NCI-H2107 treated with DMSO at 0.1 percent for 48 hours (cell line): ENCODE measurements around the gene LHX3.
"Not testable (repeated sequence)": the region's sequence is repeated elsewhere in the genome, so short reads cannot be mapped to it uniquely, and the experiment has no call there.

Source experiments
- DNase-seq: peaks from one replicate; lab custom pipeline; 2025; ENCODE audit not compliant: unreplicated experiment; lab: John Stamatoyannopoulos, UW

The LHX3 gene

DNA sequence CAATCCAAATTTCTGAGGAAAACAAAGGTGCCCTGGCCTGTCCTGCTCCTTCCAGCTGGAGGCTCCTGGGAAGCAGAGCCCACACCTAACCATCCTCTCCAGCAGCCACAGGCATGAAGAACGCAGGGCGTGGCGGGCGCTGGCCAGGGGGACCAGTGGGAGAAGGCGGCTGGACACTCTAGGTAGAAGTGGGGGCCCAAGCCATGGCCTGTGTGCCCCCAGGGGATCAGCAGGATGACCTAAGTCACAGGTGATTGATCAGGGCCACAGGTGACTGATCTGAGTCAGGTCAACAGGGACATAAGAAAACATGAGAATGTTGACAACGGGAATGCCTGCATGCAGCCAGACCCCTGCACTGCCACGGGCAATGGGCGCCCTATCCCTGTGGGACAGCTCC is 37.3 kb upstream of the LHX3 start:
- DNase-seq, result no peak

DNA sequence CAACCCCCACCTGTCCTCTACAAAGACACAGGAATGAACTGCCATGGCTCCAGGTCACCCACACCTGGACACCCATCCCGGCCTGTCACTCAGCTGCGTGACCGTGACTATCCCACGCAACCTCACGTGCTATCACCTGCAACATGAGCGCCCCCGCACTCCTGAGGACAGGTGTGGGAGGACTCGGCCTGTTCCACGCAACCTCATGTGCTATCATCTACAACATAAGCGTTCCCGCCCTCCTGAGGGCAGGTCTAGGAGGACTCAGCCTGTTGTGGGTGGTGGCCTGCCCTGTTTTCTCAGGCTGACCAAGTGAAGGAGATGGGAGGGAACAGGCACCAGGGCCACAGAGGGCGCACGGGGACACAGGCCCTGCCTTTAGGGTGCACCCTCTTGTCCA is 36.6 kb upstream of the LHX3 start:
- no peak for DNase-seq

DNA sequence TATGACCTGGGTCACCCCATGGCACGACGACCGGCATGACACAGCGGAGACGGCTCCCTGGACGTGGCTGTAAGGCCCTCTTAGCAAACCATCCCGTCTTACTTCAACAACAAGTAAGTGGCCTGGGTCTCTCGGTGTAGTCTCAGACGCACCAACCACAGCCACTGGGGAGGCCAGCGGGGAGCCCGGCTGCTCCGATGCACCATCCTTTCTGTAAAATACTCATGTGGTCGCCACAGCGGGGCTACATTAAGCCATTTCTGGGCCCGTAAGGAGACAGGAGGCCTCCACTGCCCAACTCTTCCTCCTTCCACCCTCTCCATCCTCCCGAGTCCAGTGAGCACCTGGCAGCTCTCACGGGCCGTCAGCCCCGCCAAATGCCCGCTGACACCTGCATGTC is 36.0 kb upstream of the LHX3 start:
- DNase-seq, result no peak

DNA sequence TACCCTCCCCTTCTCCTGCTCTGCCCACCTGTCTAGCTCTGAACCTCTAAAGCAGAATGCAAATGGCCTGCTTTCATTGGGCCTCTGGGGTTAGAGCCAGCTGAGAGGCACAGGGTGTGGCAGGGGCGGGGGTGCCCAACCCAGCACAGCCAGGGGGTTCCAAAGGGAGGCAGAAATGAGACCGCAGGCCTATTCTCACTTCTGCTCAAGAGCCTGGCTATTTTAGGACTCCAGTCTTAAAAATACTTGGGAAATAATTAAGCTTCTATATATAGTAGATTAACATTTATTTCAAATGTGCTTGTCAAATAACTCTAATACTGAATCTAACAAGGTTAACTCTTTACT is 35.0 kb upstream of the LHX3 start:
- no peak for DNase-seq

DNA sequence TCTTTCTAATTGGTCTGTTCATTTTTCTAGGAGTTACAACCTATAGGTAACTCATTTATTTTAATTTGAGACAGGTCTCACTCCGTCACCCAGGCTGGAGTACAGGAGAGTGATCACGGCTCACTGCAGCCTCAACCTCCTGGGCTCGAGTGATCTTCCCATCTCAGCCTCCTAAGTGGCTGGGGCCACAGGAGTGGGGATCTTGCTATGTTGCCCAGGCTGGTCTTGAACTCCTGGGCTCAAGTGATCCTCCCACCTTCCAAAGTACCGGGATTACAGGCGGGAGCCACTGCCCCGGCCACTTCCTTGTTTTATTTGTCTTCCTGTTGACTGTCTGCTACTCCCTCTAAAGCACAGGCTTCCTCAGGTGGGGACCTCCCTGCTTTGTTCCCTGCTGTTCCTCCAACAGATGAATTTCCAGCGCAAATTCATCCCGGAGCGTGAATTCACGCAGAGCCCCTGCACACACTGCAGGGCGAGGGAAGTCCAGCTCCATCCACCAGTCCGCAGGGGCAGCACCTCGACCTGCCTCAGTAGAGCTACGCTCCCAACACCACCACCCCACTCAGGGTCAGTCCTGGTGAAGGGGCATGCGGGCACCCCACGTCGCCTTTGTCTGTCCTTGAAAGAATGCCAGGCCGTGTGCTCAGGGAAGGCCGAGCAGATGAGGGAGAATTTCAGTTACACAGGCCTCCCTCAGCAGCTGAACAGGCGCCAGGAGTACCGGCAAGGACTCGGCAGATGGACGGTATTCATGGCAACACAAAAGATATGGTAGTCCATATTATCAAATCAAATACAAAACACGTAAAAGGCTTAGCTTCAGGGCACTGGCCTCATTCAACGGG is 34.4 kb upstream of the LHX3 start:
- DNase-seq, result peak; percentile 95

DNA sequence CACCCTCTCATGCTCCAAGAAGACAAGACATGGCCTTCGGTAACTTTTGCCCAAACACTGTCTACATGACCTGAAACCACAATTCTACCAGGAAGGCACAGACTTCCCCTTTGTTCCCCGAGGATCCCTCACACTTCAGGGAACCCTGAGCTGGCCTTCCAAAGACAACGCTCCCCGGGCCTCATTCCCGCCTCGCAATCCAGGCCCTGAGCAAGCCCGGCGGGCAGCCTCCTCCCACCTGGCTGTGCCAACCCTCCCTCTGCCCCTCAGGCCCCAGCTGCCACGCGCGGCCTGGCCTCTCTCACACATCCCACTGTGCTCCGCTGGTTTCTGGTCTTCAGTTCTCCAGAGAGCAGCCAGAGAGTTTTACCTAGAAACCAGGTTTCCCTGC is 33.4 kb upstream of the LHX3 start:
- DNase-seq, result peak; percentile 50

DNA sequence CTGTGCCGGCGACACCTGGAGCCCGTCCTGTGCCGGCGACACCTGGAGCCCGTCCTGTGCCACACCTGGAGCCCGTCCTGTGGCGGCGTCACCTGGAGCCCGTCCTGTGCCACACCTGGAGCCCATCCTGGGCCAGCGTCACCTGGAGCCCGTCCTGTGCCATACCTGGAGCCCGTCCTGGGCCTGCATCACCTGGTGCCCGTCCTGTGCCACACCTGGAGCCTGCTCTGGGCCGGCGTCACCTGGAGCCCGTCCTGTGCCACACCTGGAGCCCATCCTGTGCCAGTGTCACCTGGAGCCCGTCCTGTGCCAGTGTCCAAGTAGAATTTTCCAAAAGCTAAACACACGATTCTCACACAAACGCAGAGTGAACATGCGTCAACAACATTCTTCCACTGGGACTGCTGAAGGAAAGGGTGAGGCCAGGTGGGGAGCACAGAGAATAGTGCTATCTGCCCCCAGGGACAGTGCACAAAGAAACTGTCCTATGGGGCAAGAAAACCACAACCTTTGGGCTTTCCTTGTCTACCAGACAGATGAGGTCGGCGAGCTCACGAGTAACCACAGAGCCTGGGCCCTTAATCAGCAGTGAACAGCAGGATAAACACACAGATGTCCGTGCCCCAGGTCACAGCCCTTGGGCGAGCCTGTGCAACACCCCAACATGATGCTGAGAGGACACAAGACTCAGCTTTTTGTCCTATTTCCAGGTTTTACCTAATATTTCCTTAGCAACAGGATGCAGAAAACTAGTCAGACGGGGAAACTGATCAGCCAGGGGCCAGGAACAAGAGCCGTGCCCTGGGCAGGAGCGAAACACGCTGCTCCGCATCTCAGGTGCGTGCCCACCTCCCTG is 32.8 kb upstream of the LHX3 start:
- no peak for DNase-seq

DNA sequence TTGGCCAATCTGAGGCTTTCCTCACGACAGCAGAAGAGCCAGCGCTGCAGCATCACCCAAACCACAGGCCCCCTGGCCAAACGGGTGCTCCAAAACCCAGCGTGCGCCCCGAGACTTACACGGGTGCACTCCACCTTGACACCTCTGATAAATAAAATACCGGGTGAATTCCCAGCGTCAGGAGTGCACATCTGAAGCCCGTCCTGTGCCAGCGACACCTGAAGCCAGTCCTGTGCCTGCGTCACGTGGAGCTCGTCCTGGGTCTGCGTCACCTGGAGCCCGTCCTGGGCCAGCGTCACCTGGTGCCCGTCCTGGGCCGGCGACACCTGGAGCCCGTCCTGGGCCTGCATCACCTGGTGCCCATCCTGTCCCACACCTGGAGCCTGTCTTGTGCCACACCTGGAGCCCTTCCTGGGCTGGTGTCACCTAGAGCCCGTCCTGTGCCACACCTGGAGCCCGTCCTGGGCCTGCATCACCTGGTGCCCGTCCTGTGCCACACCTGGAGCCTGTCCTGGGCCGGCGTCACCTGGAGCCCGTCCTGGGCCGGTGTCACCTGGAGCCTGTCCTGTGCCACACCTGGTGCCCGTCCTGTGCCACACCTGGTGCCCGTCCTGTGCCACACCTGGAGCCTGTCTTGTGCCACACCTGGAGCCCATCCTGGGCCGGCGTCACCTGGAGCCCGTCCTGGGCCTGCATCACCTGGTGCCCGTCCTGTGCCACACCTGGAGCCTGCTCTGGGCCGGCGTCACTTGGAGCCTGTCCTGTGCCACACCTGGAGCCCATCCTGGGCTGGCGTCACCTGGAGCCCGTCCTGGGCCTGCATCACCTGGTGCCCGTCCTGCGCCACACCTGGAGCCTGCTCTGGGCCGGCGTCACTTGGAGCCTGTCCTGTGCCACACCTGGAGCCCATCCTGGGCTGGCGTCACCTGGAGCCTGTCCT is 31.8 kb upstream of the LHX3 start:
- DNase-seq, result not testable (repeated sequence)

DNA sequence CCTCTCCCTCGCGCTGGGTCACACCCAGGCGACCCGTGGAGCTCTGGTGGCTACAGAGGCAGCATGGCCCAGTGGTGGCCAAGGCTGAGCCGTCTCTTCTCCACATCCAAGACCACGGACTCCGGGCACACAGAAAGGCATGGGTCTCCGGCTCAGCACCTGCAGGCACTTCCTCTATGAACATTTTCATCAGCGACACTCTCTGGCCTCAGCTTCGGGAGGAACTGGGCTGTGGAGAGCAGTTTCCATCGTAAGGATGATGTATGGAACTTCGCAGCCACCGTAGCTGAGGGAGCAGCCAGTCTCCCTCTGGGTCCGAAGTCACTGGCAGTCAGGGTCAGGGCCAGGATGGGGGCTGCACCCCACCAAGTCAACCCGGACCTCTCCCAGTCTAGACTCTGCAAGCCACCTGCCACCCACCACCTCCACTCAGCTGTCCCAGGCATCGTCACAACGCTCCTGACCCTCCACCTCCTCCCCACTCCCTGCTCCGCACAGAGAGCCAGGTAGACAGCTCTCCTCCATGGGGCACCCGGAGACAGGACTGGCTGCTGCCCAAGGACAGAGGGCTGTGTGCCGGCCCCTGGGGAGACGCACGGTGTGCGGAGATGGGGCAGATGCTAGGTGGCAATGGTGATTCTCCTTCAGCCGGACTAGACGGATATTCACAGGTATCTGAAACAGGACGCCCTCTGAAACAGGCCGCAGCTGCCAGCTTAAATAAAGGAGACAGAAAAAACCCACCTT is 31.0 kb upstream of the LHX3 start:
- no peak for DNase-seq

DNA sequence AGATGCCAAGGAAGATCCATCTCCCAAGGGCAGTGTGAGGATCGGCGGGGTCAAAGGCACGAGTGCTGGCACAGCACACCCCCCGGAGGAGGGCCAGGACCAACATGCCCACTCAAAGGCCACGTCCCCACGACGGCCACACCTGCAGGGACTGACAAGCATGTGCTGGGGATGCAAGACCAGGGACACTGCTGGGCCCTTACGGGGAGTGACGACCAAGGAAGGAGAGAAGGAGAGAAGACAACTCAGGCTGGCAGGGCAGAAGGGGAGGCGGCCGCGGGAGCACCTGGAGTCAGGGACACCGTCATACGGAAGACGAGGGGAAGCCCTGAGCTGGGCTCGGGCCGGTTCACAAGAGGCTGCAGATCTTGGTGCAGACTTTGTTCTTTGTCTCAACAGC is 30.2 kb upstream of the LHX3 start:
- no peak for DNase-seq

DNA sequence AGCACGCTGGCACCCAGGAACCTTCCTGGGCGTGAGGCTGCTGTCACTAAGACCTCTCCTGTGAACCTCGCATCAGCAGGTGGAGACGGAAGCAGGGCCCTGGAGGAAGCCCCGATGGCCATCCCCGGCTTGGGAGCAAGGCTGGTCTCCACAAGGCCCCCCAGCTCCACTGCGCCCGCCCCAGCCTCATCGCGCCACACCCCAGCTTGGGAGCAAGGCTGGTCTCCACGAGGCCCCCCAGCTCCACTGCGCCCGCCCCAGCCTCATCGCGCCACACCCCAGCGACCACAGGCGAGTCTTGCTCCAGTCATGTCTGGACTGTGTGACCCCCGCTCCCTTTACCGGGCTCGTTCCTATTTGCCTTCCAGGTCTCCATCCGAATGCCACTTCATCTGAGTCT is 29.7 kb upstream of the LHX3 start:
- no peak for DNase-seq

DNA sequence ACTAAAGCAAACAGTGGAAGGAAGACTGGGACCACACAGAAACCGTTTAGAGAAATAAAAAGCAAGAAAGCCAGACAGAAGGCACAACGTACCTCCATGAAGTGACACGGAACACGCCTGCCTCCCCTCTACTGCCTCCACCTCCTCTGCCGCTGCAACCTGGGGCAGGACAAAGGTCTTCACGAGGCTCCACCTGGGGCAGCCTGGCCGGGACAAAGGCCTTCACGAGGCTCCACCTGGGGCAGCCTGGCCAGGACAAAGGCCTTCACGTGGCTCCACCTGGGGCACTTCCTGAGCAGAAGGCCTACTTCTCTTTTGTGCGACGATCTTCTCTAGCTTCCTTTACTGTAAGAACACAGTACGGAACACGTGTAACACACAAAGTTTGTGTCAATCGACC is 28.9 kb upstream of the LHX3 start:
- DNase-seq, result no peak

DNA sequence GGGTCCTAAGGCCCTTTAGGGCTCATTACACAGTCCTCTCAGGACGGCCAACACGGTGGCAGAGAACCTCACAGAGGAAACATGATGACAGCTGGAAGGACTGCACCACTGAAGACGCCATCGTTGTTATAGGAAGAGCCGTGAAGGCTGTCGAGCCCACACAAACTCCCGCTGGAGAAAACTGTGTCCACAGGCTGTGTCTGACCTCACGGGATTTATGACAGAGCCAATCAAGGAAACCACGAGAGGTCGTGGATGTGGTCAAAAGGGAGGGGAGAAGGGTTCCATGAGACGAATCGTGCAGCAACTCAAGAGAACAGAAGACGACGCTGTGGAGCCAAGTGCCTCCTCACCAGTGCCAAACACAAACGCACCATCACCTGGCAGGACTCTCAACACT is 28.5 kb upstream of the LHX3 start:
- no peak for DNase-seq

DNA sequence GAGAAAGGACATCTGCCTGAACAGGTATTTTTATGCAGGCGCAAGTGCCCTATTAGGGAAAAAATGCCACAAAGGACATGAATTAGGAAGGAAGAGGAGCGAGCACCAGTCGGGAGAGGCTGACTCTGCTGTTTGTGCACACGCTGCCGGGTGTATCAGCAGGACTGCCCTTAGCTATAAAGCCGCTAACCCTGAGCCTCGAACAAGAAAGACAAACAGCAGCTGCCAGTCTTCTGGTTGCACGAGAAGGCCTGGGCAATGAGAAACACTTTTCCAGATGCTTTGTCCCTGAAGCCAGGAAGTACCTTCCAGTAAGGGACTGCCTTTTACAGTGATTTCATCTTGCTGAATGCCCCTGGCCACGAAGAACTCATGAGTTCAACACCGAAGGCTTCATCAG is 28.0 kb upstream of the LHX3 start:
- no peak for DNase-seq

DNA sequence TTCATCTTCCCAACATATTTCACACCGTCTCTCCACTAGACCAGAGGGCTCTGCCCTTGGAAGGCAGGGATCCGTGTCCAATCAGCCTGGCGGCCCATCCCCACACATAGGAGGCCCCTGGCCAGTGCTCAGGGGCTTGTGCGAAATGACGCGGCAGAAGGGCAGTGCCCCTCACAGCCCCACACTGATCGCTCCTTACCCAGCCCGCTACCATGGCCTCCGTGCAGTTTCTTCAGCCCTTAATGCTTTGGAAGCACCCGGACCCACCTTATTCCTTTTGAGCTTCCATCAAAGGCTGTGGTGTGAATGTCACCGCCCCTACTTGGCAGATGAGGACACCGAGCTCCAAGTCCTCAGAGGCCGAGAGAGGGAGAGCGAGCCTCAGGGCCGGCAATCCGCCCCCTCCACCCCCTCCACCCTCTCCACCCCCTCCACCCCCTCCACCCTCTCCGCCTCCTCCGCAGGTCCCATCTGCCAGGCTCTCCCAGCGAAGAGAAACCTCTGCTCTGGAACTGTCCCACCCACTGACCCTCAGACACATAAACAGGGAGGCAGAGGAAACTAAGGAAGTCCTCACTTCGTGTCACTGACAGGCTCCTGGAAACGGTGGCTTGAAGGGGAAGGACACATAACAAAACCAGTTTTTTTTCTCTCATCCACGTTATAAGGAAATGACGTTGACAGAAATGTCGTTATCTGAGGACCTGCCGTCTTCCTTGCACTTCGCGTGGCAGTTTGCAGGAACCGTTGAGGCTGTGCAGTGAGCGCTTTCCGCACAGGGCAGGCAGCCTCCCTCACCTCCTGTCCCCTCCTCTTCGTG is 26.8 kb upstream of the LHX3 start:
- DNase-seq, result no peak

DNA sequence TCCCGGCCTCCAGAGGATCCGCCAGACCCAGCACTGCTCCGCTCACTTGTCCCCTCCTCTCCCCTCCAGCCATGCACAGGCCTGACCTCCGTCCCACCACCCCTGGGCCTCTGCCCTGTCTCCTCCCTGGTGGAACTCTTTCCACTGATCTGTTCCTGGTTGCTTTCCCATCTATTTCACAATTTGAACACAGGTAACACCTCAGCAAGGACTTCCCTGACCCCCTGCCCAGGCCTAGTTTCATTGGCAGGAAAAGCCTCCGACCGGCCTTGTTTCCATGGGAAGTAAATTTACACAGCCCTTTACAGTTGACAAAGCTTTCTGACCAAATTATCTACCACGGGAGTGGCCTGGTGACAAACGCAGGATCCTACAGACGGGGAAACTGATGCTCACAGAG is 25.8 kb upstream of the LHX3 start:
- no peak for DNase-seq

DNA sequence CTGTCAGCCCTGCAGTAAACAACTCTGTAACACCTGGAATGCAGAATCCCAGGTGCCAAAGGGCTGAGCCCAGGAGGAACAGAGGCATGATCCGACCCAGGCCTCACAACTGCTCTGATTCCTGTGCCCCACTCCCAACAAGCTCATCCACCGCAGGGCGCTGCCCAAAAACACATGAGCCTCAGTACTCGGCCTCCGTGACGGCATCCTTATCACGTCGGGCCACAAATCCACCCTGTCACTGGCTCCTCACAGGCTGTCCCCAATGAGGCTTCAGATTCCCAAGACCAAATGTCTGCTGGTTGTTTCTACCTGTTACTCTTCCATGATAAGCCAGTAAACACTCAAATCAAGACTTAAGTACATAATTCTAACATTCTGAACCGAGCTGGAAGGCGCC is 25.4 kb upstream of the LHX3 start:
- no peak for DNase-seq

DNA sequence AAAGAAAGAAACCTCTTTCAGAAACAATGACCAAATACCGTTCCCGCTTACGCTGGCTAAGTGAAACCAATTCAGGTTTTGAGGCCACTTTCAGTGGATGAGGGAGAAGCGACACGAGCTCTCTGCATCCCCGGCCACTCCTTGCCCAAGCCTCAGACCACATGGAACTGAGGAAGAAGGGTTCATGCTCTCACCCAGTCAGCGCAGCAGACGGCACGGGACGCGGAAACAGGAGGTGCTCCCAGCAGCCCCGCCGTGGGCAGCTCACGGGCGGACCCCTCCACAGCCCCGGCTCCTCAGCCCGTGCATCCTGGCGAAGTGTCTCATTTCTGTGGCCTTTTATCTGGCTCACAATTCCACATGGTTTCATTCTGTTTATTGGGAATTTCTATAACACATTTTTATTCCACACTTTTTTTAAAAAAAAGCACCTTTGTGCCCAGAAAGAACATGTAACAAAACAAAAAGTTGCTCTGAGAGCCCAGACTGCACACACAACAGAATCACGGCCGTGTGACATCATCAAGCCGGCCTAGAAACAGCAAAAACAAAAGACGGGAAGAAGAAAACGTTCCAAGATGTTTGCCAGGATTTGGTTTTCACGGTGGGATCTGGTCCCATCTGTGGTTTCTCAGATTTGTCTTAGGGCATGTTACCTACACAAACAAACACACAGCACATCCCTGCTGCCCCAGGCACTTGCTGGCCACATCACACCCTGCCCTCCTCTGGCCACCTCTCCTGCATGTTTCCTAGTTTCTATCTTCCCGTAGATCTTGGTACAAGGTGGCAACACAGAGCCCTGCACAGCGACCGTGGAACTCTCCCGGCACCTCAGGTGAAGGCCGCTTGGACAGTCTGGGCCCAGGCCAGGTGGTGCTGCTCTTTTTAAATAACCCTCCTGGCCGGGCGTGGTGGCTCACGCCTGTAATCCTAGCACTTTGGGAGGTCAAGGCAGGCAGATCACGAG is 24.5 kb upstream of the LHX3 start:
- no peak for DNase-seq
